ENCODE measurements around the gene DCAF6.

DNA sequence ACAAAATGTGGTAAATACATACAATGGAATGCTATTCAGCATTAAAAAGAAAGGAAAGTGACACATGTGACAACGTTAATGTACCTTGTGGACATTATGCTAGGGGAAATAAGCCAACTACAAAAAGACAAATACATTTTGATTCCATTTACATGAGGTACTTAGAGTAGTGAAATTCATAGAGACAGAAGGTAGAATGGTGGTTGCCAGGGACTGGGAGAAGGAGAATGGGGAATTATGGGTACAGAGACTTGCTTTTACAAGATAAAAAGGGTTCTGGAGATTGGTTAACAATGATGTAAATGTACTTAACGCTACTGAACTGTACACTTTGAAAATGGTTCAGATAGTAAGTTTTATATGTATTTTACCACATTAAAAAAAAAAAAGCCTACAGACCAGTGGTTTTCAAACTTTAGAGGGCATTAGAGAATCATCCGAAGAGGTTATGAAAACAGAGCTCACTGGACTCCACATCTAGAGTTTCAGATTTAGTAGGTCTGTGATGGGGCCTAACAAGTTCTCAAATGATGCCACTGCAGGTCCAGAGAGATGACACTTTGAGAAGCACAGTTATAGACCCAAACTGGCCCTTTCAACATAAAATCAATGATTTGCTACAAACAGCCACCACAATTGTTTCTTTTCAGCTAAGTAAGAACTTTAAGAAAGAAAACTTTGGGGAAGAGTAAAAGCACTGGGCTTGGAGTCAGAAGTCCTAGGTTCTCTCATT lies 13.0 kb upstream of the DCAF6 start:
- TF ChIP-seq, protein P1, sequence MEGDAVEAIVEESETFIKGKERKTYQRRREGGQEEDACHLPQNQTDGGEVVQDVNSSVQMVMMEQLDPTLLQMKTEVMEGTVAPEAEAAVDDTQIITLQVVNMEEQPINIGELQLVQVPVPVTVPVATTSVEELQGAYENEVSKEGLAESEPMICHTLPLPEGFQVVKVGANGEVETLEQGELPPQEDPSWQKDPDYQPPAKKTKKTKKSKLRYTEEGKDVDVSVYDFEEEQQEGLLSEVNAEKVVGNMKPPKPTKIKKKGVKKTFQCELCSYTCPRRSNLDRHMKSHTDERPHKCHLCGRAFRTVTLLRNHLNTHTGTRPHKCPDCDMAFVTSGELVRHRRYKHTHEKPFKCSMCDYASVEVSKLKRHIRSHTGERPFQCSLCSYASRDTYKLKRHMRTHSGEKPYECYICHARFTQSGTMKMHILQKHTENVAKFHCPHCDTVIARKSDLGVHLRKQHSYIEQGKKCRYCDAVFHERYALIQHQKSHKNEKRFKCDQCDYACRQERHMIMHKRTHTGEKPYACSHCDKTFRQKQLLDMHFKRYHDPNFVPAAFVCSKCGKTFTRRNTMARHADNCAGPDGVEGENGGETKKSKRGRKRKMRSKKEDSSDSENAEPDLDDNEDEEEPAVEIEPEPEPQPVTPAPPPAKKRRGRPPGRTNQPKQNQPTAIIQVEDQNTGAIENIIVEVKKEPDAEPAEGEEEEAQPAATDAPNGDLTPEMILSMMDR (IDR thresholded peaks at IDR 0.05; ENCODE audit: insufficient read depth, low read length), result no peak
- TF ChIP-seq, protein P2, sequence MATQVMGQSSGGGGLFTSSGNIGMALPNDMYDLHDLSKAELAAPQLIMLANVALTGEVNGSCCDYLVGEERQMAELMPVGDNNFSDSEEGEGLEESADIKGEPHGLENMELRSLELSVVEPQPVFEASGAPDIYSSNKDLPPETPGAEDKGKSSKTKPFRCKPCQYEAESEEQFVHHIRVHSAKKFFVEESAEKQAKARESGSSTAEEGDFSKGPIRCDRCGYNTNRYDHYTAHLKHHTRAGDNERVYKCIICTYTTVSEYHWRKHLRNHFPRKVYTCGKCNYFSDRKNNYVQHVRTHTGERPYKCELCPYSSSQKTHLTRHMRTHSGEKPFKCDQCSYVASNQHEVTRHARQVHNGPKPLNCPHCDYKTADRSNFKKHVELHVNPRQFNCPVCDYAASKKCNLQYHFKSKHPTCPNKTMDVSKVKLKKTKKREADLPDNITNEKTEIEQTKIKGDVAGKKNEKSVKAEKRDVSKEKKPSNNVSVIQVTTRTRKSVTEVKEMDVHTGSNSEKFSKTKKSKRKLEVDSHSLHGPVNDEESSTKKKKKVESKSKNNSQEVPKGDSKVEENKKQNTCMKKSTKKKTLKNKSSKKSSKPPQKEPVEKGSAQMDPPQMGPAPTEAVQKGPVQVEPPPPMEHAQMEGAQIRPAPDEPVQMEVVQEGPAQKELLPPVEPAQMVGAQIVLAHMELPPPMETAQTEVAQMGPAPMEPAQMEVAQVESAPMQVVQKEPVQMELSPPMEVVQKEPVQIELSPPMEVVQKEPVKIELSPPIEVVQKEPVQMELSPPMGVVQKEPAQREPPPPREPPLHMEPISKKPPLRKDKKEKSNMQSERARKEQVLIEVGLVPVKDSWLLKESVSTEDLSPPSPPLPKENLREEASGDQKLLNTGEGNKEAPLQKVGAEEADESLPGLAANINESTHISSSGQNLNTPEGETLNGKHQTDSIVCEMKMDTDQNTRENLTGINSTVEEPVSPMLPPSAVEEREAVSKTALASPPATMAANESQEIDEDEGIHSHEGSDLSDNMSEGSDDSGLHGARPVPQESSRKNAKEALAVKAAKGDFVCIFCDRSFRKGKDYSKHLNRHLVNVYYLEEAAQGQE (IDR thresholded peaks at IDR 0.05; ENCODE audit: insufficient replicate concordance, low read depth), result no peak
